Measurements from ENCODE around the gene RARRES2.

RARRES2 gene

DNA sequence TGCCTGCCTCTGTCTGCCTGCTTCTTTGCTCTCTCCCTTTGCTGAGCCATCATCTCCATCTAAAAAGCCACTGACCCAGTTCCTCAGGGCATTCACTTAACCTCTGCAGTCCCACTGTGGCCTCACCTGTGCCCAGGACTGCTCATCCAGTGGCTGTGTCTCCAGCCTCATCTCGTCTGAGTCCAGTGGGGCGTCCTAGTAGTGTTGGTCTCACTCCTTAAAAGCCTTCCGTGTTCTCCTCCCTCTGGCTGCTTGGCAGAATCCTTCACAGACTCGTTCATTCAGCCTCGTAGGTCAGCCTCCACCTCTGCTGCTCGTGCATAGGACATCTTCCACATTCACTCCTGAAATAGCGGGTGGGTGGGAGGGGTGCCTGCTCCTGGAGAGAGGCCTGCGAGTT lies 7.3 kb downstream of the RARRES2 start:
- Histone ChIP-seq H3K4me2 (ENCODE audit: low read length) (no peak overlapping the region), H3K9me3 (replicated peaks; ENCODE audit: low read length) (no peaks in the 10 kb centered on the region), H3K4me3 (ENCODE audit: low read length) (no peak overlapping the region), H3K27me3 (ENCODE audit: control insufficient read depth, insufficient read depth, low read length) (peaks cover 17% of the 10 kb centered on the region), H3K36me3 (ENCODE audit: insufficient read depth, low read length) (no peaks in the 10 kb centered on the region), H3K4me1 (ENCODE audit: control insufficient read depth, insufficient read depth, low read length) (peaks cover 4% of the 10 kb centered on the region), H3K9ac (ENCODE audit: low read depth, low read length) (no peak overlapping the region)

DNA sequence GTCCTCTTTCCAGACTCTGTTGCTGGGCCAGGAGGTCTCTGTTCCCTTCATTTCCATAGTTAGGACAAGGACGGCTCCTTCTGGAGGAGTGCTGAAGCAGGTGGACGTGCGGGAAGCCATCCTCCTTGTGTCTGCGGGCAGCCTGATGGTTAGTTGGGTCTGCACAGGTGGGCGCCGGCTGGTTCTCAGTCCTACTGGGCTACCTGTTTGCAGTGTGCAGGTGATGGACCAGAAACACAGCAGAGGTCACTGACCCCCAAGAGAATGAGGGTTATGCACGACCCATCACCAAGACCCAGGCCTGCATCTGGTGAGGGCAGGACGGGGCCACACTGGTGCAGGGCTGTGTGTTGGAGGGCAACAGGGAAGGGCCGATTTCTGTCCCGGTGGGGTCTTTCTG lies 7.8 kb downstream of the RARRES2 start:
- Histone ChIP-seq H3K4me3 (ENCODE audit: low read length) (no peak overlapping the region), H3K9me3 (replicated peaks; ENCODE audit: low read length) (no peaks in the 10 kb centered on the region), H3K36me3 (ENCODE audit: insufficient read depth, low read length) (no peaks in the 10 kb centered on the region), H3K4me2 (ENCODE audit: low read length) (no peak overlapping the region), H3K4me1 (ENCODE audit: control insufficient read depth, insufficient read depth, low read length) (peaks cover 2% of the 10 kb centered on the region), H3K27me3 (ENCODE audit: control insufficient read depth, insufficient read depth, low read length) (peaks cover 13% of the 10 kb centered on the region), H3K9ac (ENCODE audit: low read depth, low read length) (no peak overlapping the region)

DNA sequence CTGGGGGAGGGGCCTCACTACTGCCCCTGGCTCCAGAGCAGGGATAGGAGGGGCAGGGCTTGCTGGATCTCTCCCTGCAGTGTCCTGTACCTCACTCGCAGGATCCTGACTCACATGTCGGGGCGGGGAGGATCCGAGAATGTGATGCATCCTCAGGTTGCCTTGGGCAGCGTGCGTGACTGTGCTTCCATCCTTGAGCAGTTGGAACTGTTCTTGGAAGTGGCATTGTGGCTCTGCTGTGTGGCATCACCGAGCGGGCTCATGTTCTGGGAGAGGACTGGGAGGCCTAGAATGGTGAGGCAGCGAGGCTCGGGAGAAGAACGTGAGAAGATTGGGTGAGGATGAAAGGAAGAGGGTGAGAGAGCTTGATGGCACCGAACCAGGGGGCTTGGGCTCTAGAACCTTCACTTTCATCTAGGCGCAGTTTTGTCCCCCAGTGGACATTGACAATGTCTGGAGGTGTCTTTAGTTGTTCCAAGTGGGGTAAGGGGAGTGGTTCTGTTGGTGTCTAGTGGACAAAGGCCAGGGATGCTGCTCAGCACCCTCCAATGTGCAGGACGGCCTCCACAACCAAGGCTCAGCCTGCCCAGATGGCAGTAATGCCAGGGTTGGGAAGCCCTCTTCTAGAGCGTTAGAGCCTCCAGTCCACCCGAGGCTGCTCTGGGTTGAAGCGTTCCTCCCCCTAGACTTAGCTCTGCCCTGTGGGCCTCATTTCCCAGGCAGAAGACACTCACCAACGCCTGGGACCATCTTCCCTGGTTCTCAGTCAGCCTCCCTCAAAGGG lies 8.4 kb downstream of the RARRES2 start:
- Histone ChIP-seq H3K4me2 (ENCODE audit: low read length) (no peak overlapping the region), H3K9me3 (replicated peaks; ENCODE audit: low read length) (no peaks in the 10 kb centered on the region), H3K9ac (ENCODE audit: low read depth, low read length) (no peak overlapping the region), H3K4me1 (ENCODE audit: control insufficient read depth, insufficient read depth, low read length) (peaks cover 2% of the 10 kb centered on the region), H3K4me3 (ENCODE audit: low read length) (no peak overlapping the region), H3K27me3 (ENCODE audit: control insufficient read depth, insufficient read depth, low read length) (peaks cover 6% of the 10 kb centered on the region), H3K36me3 (ENCODE audit: insufficient read depth, low read length) (no peaks in the 10 kb centered on the region)

DNA sequence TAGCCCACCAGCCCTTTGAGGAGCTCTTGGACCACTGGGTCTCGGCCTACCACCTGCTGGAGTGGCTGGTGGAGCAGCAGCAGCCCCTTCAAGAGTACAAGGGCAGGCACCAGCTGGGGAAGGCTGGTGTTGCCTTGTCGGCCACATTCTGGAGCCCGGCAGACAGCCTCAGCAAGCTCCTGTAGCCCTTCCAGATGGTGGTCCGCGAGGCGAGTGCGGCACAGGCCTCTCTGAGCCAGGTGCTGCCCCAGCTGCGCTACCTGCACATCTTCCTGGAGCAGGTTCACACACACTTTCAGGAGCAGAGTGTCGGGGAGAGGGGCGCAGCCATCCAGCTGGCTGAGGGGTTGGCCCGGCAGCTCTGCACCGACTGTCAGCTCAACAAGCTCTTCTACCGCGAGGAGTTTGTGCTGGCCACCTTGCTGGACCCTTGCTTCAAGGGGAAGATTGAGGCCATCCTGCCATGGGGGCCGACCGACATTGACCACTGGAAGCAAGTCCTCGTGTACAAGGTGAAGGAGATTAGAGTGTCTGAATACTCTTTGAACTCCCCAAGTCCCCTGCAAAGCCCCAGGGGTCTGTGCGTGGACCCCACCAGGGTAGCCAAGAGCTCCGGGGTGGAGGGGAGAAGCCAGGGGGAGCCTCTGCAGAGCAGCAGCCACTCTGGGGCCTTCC lies 11.1 kb downstream of the RARRES2 start:
- Histone ChIP-seq H3K9me3 (replicated peaks; ENCODE audit: low read length) (no peaks in the 10 kb centered on the region), H3K4me2 (ENCODE audit: low read length) (no peak overlapping the region), H3K27me3 (ENCODE audit: control insufficient read depth, insufficient read depth, low read length) (no peaks in the 10 kb centered on the region), H3K4me3 (ENCODE audit: low read length) (no peak overlapping the region), H3K4me1 (ENCODE audit: control insufficient read depth, insufficient read depth, low read length) (peaks cover 2% of the 10 kb centered on the region), H3K36me3 (ENCODE audit: insufficient read depth, low read length) (no peaks in the 10 kb centered on the region), H3K9ac (ENCODE audit: low read depth, low read length) (no peak overlapping the region)

DNA sequence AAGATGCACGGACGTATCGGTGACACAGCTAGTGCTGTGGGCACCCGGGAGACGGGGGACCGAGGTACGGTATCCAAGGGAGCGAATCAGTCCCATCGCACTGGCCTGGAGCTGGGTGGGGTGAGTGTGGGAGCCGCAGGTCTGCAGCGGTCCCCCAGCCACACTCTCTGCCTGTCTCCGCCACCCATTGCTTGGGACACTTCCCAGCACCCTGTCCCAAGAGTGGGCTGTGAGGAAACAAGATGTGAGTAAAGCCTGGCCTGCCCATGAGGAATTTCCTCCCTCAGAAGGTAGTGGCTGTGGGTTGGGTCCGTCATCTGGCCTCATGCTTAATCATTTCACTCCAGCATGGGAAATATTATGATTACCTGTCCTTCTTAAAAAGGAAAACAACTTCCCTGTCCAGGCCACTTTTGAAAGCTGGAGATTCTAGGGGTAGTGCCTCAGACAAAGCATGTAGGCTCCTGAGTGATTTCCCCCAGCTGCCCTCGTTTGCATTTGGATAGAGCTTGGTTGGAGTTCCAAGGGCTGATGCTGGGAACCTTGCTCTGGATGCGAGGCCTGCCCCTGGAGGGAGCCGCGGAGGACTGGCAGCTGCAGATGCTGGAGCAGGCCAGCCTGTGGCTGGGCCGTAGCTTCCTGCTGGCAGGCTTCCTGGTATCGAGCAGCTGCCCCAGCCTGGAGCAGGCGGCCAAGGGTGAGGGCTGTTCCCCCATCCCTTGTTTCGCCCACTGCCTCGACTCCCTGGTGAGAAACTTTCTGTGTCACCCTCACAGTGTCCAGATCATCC lies 11.9 kb downstream of the RARRES2 start:
- H3K9me3 ChIP-seq (replicated peaks; ENCODE audit: low read length): no peaks in the 10 kb centered on the region
- H3K27me3 ChIP-seq (ENCODE audit: control insufficient read depth, insufficient read depth, low read length): no peaks in the 10 kb centered on the region
- H3K4me2 ChIP-seq (ENCODE audit: low read length): no peak overlapping the region
- no peak overlapping the region for H3K4me3 ChIP-seq (ENCODE audit: low read length)
- H3K4me1 ChIP-seq (ENCODE audit: control insufficient read depth, insufficient read depth, low read length): peaks cover 2% of the 10 kb centered on the region
- no peak overlapping the region for H3K9ac ChIP-seq (ENCODE audit: low read depth, low read length)
- H3K36me3 ChIP-seq (ENCODE audit: insufficient read depth, low read length): no peaks in the 10 kb centered on the region

DNA sequence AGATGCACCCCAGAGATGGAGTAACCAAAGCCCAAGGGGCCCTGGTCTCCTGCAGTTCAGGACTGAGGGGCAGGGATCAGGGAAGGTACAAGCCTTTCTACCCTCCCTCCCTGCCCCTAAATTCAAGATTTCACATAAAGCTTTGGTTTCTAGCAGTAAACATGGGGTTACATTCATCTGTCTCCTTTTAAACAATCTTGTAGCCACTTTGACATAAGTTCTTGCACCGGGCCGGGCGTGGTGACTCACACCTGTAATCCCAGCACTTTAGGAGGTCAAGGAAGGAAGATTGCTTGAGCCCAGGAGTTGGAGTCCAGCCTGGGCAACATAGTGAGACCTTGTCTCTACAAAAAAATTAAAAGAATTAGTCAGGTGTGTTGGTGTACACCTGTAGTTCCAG lies 14.1 kb downstream of the RARRES2 start:
- no peak overlapping the region for H3K9ac ChIP-seq (ENCODE audit: low read depth, low read length)
- H3K36me3 ChIP-seq (ENCODE audit: insufficient read depth, low read length): no peaks in the 10 kb centered on the region
- no peak overlapping the region for H3K4me3 ChIP-seq (ENCODE audit: low read length)
- H3K27me3 ChIP-seq (ENCODE audit: control insufficient read depth, insufficient read depth, low read length): peaks cover 4% of the 10 kb centered on the region
- peaks cover 2% of the 10 kb centered on the region for H3K4me1 ChIP-seq (ENCODE audit: control insufficient read depth, insufficient read depth, low read length)
- no peak overlapping the region for H3K4me2 ChIP-seq (ENCODE audit: low read length)
- H3K9me3 ChIP-seq (replicated peaks; ENCODE audit: low read length): no peaks in the 10 kb centered on the region

DNA sequence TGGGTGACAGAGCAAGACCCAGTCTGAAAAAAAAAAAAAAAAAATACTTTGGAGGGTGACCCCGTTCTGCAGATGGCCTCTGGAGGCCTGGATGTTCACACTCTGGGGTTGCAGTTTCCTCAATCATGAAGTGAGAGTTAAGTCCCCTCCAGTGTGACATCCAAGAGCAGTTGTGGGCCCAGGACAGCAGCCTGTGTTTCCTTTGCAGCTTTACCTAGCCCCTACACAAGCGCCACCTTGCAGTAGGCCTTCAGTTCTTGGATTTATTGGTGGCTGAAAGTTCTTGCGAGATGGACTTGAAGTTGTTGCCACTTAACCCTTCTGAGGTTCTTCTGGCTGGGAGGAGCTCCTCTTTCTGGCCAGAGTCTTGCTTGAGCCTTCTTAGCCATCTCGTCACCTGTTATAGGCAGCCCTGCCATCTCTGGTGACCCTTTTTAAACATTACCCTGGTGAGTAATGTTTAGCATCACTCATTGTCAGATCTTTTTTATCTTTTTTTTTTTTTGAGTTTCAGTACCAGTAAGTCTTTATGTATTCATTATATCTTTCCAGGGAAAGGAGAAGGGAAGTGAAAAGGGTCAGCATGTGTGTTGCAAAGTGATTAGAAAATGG lies 14.7 kb downstream of the RARRES2 start:
- no peaks in the 10 kb centered on the region for H3K9me3 ChIP-seq (replicated peaks; ENCODE audit: low read length)

DNA sequence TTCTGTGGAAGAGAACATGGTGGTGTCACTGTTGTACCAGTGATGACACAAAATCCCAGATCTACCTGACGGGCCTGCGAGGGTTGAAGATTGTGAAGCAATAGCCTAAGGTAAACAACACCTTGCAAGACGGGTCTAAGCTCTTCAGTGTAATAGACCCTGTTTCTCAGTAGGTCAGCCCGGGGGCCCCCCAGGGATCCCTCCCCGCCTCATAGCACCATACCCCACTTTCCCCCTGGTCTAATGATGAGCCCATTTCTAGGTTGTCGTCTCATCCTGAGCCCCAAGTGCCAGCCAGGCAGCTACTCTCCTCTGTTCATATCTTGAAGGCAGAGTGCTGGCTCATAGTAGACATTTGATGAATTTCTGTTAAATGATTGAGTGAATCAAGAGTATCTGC lies 15.5 kb downstream of the RARRES2 start:
- Histone ChIP-seq H3K27me3 (ENCODE audit: control insufficient read depth, insufficient read depth, low read length) (peaks cover 4% of the 10 kb centered on the region), H3K9ac (ENCODE audit: low read depth, low read length) (no peak overlapping the region), H3K4me1 (ENCODE audit: control insufficient read depth, insufficient read depth, low read length) (peaks cover 2% of the 10 kb centered on the region), H3K4me3 (ENCODE audit: low read length) (no peak overlapping the region), H3K4me2 (ENCODE audit: low read length) (no peak overlapping the region), H3K9me3 (replicated peaks; ENCODE audit: low read length) (no peaks in the 10 kb centered on the region), H3K36me3 (ENCODE audit: insufficient read depth, low read length) (no peaks in the 10 kb centered on the region)

More for the DNA sequence above, 14.7 kb downstream of the RARRES2 start:
- Histone ChIP-seq H3K4me3 (ENCODE audit: low read length) (no peak overlapping the region), H3K4me1 (ENCODE audit: control insufficient read depth, insufficient read depth, low read length) (peaks cover 2% of the 10 kb centered on the region), H3K4me2 (ENCODE audit: low read length) (no peak overlapping the region), H3K36me3 (ENCODE audit: insufficient read depth, low read length) (no peaks in the 10 kb centered on the region), H3K9ac (ENCODE audit: low read depth, low read length) (no peak overlapping the region), H3K27me3 (ENCODE audit: control insufficient read depth, insufficient read depth, low read length) (peaks cover 4% of the 10 kb centered on the region)

DNA sequence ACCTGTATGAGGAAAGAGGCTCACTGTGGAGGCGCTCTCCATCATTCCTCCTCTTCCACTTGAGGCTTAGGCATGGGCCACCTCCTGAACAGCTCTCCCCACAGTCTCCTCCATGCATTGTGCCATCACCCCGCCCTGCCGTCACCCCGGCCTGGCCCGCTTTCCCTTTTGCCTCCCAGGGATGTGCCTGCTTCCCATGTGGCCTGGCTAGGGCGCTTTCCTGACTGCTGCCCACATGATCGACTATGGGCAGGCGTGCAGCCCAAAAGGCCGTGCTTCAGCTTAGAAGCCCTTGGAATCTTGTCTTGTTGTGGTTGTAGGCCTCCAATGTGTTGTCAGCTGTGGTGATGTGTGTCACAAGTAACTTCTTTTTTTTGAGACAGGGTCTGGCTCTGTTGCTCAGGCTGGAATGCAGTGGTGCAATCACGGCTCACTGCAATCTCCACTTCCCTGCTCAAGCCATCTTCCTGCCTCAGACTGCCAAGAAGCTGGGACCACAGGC lies 16.3 kb downstream of the RARRES2 start:
- H3K27me3 ChIP-seq (ENCODE audit: control insufficient read depth, insufficient read depth, low read length): peaks cover 4% of the 10 kb centered on the region
- no peak overlapping the region for H3K4me2 ChIP-seq (ENCODE audit: low read length)
- peaks cover 2% of the 10 kb centered on the region for H3K4me1 ChIP-seq (ENCODE audit: control insufficient read depth, insufficient read depth, low read length)
- no peak overlapping the region for H3K4me3 ChIP-seq (ENCODE audit: low read length)
- no peaks in the 10 kb centered on the region for H3K9me3 ChIP-seq (replicated peaks; ENCODE audit: low read length)
- no peak overlapping the region for H3K9ac ChIP-seq (ENCODE audit: low read depth, low read length)
- H3K36me3 ChIP-seq (ENCODE audit: insufficient read depth, low read length): no peaks in the 10 kb centered on the region

DNA sequence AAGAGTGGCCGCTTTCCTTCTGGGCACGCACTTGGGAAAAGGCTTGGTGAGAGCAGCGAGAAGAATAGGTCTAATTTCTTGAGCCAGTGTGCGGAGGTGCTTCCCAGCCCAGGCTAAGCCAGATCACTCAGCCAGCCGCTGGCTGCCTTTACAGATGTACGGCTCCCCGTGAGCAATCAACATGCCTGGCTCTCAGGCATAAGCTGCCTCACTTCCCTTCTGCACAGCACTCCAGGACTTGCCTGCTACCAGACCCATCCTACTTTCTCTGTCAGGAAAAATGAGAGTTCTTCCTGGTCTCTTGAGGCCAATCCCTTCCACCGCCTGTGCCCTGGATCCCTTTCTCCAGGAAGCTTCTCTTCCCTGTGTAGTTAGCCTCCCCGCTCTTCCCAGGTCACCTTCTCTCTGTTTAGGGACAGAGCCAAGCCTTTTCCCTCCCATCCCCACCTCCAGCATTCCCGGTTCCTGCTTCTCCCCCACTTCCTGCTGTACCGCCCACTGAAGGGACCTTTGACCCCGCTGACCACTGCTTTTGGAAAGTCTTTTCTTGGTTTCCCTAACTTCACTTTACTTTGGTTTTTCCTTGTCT lies 17.0 kb downstream of the RARRES2 start:
- H3K9me3 ChIP-seq (replicated peaks; ENCODE audit: low read length): no peaks in the 10 kb centered on the region
- H3K4me1 ChIP-seq (ENCODE audit: control insufficient read depth, insufficient read depth, low read length): no peaks in the 10 kb centered on the region
- no peak overlapping the region for H3K4me3 ChIP-seq (ENCODE audit: low read length)
- no peak overlapping the region for H3K4me2 ChIP-seq (ENCODE audit: low read length)
- no peak overlapping the region for H3K9ac ChIP-seq (ENCODE audit: low read depth, low read length)
- H3K36me3 ChIP-seq (ENCODE audit: insufficient read depth, low read length): no peaks in the 10 kb centered on the region
- H3K27me3 ChIP-seq (ENCODE audit: control insufficient read depth, insufficient read depth, low read length): peaks cover 4% of the 10 kb centered on the region
